HG03469 (cell line): Measurements from ENCODE around the gene RTL5.
A peak's percentile ranks its signal among the peaks of the same experiment; 100 is the strongest.
"Not testable (repeated sequence)": the region's sequence is repeated elsewhere in the genome, so short reads cannot be mapped to it uniquely, and the experiment has no call there.

Experiments
- ATAC-seq: cut with Tn5 transposase; IDR thresholded peaks from one replicate; pipeline ENCODE4 v1.9.1; 2021; ENCODE audit warnings: mild to moderate bottlenecking, moderate library complexity, moderate number of reproducible peaks; ENCODE audit not compliant: unreplicated experiment

The RTL5 gene

DNA sequence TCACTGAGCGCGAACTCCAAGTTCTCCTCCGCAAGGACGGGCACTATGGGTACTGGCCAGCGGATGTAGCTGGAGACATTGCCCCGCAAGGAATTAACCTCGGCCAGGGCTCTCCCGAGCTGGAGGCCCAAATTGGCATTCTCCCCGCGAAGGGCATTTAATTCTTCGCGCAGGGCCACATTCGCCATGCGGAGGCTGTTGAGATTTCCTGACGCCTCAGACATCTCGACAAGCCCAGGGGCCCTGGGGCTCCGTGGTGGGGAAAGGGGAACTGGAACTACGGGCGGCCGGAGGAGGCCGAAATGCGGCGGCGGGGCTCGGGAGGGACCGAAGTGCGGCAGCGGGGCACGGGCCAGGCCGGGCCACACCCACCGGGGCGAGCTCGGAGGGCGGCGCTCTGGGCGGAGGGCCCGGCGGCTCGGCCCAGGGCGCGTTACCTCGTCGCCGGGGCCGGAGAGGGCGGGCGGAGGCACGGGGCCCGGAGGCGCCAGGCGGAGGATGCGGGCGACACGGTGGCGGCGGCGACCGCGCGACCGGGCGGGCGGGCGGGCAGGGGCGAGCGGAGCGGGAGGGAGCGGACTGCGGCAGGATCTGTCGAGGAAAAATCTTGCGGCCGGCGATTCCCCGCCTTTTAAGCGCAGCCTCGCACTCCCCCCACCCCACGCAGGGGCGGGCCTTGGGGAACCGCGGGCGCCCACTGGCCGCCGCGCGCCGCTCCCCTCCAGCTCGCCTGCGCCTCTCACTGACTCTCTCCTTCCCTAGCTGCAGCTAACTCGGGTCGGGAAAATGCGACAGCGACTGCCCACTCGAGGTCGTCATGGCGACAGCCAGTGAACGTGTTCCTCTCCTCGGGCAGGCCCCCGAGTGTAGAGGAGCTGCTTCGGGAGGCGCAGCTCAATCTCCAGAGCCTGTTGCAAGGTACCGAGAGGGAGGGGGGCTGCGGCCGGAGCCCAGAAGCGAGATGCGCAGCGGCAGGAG lies at the start of gene RTL5:
Gene RTL5 (minus strand): TSS at position 599 of the 978 bp plus-strand sequence.
- ATAC-seq = no peak

DNA sequence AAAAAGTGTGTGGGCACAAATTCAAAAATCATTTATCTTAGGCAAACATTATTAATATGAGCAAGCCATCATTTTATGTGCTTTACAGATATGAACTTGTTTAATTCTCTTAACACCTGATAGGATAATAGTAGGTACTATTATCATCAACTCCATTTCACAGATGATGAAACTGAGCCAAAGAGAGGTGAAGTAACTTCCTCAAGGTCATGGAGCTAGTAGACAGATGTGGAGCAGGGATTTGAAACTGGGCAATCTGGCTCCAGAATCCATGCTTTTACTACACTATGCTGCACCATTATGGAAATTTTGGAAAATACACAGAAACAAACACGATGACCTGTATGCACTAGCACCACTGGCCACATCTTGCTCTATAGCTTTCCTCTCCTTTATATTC lies 48.8 kb upstream of the RTL5 start:
- ATAC-seq = no peak

DNA sequence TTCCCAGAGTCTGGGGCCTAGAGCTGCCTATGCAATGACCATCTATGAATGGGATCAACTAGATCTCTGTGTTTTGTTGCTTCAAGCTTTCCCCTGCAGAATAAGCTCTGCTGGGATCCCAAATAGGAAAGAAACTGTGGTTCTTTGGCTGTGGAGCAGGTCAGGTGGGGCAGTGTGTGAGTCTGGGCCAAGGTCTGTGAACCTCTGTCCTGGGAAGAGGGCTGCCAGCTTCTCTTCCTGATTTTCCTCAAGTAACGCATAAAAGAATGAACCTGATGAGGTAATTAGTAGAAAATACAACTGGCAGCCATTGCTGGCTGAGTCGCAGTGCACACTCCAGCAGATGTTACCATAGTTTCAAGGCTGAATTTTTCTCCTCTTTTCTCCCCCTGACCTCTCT lies 45.3 kb upstream of the RTL5 start:
- ATAC-seq = no peak

DNA sequence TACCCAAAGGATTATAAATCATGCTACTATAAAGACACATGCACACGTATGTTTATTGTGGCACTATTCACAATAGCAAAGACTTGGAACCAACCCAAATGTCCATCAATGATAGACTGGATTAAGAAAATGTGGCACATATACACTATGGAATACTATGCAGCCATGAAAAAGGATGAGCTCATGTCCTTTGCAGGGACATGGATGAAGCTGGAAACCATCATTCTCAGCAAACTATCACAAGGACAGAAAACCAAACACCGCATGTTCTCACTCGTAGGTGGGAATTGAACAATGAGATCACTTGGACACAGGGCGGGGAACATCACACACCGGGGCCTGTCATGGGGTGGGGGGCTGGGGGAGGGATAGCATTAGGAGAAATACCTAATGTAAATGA lies 44.6 kb upstream of the RTL5 start:
- ATAC-seq = not testable (repeated sequence)

DNA sequence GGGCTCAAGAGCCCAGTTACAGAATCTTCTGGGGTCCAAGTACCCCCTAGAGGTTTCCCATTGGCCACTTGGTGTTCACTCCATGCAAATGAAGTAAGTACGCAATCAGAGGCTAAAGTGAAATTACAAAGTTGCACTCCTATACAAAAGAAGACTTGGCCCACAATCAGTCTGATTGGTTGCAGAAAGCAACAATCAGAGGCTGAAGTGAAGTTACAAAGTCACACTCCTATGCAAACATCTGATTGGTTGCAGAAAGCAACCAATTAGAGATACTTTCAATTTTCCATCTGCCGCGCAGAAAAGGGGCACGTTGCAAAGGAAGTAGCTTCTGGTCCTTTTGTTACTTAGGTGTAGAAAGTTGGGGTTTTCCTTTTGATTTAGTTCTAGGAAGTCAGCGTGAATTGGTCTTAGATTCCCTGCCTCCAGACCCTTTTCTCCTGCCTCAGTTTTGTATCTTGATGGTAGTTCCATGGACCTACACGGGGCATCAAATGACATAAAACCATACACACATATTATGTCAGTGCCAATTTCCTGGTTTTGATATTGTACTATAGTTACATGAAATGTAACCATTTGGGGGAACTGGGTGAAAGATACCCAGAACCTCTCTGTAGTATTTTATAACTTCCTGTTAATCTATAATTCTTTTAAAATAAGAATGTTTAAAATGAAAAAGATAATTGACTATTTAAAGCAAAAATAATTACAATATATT lies 37.5 kb upstream of the RTL5 start:
- ATAC-seq = no peak

DNA sequence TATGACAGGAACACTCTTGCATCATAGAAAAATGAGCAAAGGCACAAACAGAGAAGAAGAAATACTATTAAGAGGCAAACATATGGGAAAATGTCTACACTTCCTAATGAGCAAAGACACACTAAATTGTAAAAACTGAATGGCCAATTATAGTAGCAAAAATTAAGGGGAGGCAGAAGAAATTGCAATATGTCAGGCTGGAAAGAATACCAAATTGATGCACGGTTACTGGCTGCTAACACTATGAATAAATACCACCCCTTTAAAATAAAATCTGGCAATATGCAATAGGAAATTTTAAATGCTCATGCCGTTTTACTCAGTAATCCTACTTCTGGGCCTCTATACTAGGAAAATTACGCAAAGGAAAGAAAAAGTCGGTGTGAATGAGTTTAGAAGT lies 33.8 kb upstream of the RTL5 start:
- no peak for ATAC-seq

DNA sequence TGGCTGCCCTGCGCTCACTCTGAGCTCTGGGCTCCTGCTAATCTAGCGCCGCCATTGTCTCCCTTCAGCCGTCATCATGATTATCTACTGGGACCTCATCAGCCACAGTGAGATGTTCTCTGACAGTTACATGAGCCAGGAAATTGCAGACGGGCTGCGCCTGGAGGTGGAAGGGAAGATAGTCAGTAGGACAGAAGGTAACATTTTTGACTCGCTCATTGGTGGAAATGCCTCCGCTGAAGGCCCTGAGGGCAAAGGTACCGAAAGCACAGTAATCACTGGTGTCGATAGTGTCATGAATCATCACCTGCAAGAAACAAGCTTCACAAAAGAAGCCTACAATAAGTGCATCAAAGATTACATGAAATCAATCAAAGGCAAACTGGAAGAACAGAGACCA lies 28.1 kb upstream of the RTL5 start:
- ATAC-seq = no peak

DNA sequence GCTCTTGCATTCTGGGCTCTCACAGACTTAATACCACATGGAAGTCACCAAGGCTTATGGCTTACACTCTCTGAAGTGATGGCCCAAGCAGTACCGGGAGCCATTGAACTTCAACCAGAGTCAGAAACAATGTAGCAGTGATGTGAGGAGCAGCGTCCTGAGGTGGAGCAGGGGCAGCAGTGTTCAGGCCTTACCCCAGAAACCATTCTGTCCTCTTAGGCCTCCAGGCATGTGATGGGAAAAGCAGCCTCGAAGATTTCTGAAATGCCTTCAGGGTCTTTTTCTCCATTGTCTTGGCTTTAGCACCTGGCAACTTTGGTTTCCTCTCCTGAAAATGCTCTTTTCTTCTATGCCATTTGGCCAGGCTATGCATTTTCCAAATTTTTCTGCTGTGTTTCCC lies 27.1 kb upstream of the RTL5 start:
- ATAC-seq = no peak

DNA sequence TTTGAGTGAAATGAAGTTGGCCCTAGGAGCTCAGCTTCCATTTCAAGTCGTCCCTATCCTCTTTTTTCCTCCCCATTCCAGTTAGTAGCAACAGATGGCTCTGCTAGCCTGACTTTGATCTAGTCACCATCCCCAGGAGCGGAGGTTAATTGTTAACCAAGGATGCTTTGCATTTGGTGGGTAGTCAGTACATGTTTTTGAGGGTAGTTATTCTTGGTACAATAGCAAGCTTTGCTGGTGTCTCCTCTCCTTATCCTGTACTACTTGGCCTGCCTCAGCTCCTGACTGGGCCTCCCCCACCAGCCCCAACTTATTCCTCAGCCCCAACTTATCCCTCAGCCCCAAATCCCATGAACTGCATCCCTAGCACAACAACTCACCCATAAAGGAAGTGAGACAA lies 14.8 kb upstream of the RTL5 start:
- ATAC-seq = no peak

DNA sequence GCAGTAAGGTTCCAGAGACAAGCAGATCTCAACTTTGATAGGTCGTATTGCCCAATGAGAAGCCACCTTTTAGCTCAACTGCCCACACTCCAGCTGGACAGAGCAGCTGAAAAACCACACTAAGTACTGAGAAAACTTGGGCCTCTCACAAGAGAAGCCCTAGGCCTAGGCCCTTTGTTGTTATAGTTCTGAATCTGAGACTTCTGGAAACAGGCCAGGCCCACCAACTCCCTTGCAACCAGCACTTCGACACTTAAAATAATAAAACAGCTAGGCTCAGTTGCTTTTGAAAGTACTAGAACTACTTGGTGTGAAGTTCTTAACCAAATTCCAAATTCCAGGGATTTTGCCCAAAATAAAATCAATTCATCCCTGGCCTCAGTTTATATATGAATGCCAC lies 13.5 kb upstream of the RTL5 start:
- no peak for ATAC-seq

DNA sequence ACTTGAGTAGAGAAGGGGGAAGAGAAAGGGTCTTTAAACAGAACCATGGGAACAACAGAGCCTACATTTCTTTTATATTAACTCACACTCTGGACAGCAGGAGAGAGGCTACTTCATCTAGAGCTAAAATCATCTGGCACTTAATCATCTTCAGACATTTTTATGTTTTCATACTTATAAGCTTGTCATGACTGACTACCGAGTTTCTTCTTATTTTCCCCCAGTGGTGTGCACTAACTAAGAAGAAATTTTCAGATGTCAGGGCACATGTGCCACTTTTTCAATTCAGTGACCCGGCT lies 11.8 kb upstream of the RTL5 start:
- no peak for ATAC-seq

DNA sequence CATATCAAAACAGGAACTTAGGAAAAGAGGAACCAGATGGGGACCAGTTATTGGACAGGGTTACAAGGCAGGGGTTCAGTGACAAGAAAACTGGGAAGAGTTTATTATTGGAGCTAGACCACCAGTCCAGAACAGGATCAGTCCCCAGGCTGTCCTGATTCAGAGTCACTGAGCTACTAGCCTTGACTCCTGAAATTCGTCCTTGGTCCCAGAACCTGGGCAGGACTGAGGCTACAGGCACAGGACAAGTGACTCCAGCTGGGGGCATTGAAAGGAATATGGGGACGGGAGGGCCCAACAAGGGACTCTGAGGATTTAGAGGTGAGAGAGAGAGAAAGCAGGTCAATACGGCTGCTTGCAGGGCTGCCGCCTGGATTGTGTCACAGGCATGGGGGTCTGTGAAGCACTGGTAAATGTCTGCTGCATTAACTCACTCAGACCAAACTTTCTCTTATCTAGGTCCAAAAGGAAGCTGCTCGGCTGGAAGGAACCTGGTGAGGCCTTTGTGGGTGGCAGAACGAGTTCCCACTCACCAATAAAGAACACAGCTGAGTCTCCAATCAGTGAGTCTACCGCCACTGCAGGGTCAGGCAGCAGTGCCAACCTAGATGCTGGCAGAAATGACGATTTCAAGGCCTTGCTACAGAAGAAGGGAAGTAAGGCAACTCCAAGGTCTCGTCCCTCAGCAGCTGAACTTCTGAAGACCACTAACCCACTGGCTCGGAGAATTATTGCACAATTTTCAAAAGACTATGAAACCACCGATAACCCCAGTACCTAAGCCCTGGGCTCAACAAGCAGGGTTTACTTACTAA lies 11.3 kb upstream of the RTL5 start:
- no peak for ATAC-seq

DNA sequence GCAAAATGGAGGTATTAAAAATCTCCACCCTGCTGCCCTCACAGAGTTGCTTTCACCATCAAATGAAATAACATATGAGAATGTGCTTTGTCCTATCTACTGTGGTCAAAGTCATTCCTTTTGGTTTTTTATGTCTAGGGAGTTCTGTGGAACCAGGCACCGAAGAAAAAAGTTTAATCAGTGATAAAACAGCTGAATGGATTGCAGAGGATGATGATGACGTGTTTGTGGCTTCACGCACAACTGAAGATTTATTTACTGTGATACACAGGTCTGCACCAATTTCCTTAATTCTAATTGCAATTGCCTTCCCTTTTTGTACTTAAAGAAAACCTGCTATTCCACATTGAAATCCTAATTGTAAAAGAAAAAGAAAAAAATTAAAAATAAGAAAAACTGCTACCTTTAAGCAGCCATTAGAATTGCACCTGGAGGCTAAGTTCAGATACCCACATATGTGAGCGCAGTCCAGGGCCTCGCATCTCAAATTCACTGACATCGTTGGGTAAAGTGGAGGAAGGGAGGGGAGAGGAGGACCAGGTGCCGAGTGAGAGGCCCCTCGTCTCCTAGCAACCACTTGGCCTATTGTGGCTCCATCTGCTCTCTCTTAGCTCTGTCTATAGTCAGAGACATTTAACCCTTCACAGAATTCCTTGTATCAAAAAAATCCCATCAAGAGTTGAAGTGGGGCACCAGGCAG lies 10.5 kb upstream of the RTL5 start:
- ATAC-seq = no peak

DNA sequence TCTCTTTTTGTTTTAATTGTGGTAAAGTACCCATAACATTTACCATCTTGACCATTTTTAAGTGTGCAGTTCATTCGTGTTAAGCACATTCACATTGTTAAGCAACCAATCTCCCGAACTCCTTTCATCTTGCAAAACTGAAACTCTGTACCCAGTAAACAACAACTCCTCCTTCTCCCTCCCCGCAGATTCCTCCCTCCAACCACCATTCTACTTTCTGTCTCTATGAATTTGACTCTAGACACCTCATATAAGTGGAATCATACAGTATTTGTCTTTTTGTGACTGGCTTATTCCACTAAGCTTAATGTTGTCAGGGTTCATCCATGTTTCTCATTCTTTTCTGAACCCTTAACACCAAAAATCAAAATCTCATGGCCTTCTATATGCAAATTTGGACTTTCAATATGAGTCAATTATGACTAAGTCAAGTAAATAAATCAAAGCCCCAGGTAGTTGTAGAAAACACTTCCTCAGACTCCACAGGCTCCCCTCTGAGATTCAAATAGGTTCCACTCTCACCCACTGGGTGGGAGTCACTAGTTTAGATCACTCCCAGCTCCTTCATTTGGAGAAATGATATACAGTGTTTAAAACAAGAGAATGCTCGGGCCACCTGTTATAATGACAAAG lies 9.8 kb upstream of the RTL5 start:
- peak; percentile 84 for ATAC-seq

DNA sequence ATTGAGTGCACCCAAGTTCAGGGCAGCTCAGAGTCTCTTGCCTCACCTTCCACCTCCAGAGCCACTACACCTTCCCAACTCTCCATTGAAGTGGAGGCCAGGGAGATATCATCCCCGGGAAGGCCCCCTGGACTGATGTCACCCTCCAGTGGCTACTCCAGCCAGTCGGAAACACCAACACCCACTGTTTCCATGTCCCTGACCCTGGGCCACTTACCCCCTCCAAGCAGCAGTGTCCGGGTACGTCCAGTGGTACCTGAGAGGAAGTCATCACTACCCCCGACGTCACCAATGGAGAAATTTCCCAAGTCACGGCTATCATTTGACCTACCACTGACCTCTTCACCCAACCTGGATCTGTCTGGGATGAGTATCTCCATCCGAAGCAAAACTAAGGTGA lies 7.8 kb upstream of the RTL5 start:
- no peak for ATAC-seq

DNA sequence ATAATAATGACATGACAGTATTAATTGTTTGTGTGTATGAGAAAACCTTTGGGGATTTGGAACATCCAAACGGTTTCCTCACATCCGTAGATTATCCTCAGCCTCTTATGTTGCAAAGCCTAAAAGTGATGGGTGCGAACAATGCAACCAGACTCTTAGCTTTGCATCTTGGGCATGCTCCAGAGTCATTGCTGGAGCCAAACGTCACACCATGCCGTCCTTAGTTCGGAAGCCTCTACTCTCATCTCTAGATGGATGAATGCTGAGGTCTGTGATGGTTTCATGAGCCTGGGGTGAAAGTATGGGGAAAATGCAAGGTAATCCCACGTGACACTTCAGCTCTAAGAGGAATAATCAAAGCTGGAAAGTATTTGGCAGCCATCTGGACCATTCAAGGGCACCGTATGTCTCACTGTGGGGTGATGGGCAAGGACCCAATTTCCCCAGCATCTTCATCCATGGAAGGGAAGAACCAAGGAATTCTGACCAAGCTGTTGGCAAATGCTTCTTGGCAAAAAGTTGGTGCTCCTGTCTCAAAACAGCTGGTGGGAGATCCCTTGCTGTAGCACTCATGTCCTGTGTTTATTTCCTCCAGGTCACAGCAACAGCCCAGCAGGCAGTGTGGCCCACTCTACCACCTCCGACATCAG lies 6.3 kb upstream of the RTL5 start:
- no peak for ATAC-seq

DNA sequence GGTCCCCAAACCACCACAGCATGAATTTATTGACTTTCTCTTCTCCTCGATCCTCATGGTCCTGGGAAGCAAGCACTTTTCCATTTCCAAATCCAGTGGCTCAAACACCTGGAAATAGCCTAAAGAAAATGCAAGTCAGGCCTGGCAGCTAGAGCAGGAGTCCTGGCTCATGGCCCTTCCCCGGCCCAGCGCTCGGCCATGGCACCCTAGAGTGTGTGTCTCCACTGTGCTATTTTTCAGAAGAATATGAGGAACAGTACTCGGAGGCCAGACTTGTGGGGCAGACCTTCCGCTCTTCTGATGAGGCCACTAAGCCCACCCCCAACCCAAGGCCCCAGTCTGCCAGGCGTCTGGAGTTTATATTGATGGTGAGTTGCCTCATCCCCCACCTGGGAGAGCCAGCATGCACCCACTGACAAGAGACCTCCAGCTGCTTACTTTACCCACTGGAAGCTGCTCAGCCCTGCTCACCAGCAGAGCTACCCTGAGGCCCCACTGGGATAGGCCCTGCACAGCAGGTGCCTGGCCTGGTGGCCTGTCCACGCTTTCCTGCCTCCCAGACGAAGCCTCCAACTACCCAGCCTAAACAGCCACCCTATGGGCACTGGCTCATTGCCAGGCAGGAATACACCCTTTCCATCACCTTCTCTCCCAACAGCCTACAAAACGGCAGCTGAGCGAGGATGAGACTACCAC lies 2.3 kb upstream of the RTL5 start:
- ATAC-seq = no peak

DNA sequence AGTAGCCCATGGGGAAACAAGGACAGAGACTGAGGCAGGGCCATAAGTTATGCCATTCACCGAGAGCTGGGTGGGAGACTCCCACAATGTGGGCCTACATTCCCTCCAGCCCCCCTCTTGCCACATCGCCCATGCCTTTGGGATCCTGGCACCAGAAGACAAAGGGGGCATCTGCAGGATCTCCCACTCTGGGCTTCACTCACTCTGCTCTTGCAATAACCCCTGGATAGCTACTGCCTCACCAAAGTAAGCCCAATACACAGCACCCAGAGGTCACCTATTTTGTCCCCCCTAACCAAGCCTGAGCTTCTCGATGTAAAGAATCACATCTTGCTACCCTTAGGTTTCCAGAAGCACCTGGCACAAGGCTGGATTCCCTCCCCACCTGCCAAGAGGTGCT lies 741 bp upstream of the RTL5 start:
- no peak for ATAC-seq

DNA sequence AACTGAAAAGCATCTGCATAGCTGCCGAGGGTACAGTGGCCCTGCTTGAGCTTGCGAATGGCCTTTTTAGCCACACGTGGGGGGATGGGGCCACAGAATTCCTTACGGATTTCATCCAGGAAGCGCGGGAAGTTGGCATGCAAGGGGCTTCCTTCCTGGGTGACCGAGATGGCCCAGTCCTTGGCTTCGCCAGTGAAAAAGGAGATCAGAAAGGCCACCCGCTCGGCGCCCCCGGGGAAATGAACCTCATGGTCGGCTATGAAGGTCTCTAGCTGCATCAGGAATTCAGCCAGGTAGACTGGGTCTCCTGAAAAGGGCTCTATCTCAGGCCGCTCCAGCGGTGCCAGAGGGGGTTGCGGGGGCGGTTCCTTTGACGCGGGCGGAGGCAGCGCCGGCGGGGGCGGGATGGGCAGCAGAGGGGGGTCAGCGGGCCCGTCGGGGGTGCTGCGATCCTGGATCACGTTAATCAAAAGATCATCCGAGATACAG lies 909 bp downstream of the RTL5 start:
- no peak for ATAC-seq
